Coronary artery (tissue), 2 donors: ENCODE data around the gene INTS1.
"Not testable (repeated sequence)": the region's sequence is repeated elsewhere in the genome, so short reads cannot be mapped to it uniquely, and the experiment has no call there.

Source experiments
- DNase-seq: peaks from one replicate; pipeline ENCODE4 v3.0.0-alpha.2; 2017; ENCODE audit warnings: low spot score
- H3K27ac ChIP-seq, 2 donors: fragments of 200-600 bp; sonication (generic); one replicate each; pipeline ENCODE4 v1.5.1; 2016 to 2019
- H3K4me3 ChIP-seq: fragments of 200-600 bp; sonication (generic); 2 replicates; pipeline ENCODE4 v1.5.1; 2016; ENCODE audit warnings: mild to moderate bottlenecking, moderate library complexity
- TF ChIP-seq, protein P1 (sequence below): fragments of 200-600 bp; sonication (generic); IDR thresholded peaks from one replicate; pipeline ENCODE4 v1.5.1; 2019; ENCODE audit warnings: antibody characterized with exemption

Gene INTS1

GRCh38 chr7:1450431-1450830 lies 53.8 kb downstream of the INTS1 start:
- no peak overlapping the region for H3K27ac ChIP-seq
- TF ChIP-seq, protein P1, sequence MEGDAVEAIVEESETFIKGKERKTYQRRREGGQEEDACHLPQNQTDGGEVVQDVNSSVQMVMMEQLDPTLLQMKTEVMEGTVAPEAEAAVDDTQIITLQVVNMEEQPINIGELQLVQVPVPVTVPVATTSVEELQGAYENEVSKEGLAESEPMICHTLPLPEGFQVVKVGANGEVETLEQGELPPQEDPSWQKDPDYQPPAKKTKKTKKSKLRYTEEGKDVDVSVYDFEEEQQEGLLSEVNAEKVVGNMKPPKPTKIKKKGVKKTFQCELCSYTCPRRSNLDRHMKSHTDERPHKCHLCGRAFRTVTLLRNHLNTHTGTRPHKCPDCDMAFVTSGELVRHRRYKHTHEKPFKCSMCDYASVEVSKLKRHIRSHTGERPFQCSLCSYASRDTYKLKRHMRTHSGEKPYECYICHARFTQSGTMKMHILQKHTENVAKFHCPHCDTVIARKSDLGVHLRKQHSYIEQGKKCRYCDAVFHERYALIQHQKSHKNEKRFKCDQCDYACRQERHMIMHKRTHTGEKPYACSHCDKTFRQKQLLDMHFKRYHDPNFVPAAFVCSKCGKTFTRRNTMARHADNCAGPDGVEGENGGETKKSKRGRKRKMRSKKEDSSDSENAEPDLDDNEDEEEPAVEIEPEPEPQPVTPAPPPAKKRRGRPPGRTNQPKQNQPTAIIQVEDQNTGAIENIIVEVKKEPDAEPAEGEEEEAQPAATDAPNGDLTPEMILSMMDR = no peak

GRCh38 chr7:1449951-1450350 lies 54.2 kb downstream of the INTS1 start:
- TF ChIP-seq, protein P1 = no peak
- DNase-seq = no peak
- peak overlapping the region in 1 of 2 donors; percentile 7 for H3K27ac ChIP-seq
- H3K4me3 ChIP-seq = no peak overlapping the region

More at GRCh38 chr7:1450431-1450830, 53.8 kb downstream of the INTS1 start:
- DNase-seq = no peak
- no peak overlapping the region for H3K4me3 ChIP-seq

- TF ChIP-seq, protein P1 = no peak
- H3K4me3 ChIP-seq = no peak overlapping the region
- DNase-seq = no peak
- peak overlapping the region in 1 of 2 donors; percentile 7 for H3K27ac ChIP-seq
Measured at GRCh38 chr7:1449501-1449900, 54.7 kb downstream of the INTS1 start.

GRCh38 chr7:1448958-1449357 lies 55.2 kb downstream of the INTS1 start:
- TF ChIP-seq, protein P1 = no peak
- no peak overlapping the region for H3K4me3 ChIP-seq
- H3K27ac ChIP-seq = peak overlapping the region in 1 of 2 donors; percentile 54
- DNase-seq = no peak

DNA sequence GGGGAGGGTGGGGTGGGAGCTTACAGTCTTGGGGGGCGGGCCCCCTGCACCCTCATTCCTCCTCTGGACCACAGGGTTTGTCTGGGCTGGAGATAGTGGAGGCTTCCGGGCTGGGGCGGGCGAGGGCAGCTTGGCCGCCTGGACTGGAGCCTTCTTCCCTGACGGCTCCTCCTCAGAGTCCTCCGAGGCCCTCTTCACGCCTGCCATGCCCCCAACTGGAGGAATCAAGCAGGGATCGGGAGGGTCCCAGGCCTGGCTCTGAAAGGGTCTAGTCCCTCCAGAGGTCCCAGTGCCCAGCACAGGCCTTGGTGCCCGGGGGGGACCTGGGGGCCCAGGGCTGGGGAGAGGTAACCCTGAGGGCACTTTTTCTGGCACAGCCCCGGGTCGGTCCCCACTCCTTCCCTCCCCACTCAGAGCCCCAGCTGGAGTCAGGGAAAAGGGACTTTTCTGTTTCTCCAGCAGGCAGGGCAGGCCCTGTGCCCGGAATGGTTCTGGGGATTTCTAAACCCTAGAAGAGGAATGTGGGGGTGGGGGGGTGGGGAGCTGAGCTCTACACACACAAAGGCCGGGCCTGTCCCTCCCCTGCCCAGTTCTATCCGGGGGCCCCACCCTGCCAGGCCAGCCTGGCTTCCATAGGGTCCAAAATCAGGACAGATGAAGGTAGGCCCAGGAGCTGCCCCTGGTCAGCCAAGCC lies 56.5 kb downstream of the INTS1 start:
- H3K4me3 ChIP-seq = no peak overlapping the region
- no peak for DNase-seq
- TF ChIP-seq, protein P1 = no peak
- peak overlapping the region in 1 of 2 donors; percentile 54 for H3K27ac ChIP-seq

GRCh38 chr7:1447112-1447511 lies 57.1 kb downstream of the INTS1 start:
- DNase-seq = no peak
- H3K4me3 ChIP-seq = no peak overlapping the region
- peak overlapping the region in 1 of 2 donors; percentile 54 for H3K27ac ChIP-seq
- TF ChIP-seq, protein P1 = no peak

DNA sequence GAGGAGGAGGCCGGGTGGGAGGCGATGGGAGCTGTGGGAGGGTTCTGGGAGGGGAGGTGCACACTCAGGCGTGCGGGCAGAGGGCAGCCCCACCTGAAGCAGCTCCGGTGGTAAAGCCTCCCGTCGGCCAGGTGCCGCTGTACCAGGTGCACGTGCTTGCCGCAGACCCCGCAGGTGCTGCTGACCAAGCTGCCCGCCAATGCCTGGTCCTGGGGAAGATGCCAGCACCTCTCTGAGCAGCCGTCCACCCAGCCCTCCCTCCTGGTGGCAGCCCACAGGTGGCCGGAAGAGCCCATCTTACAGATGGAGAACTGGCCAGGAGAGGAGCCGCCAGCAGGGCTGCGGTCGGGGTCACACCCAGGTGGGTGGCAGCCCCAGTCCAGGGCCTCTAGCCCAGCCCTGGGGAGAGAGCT lies 57.6 kb downstream of the INTS1 start:
- TF ChIP-seq, protein P1 = no peak
- Histone ChIP-seq H3K27ac (peak overlapping the region in 1 of 2 donors; percentile 54), H3K4me3 (no peak overlapping the region)
- DNase-seq = no peak

- H3K27ac ChIP-seq, DNase-seq, H3K4me3 ChIP-seq: not testable (repeated sequence)
Measured at GRCh38 chr7:1446026-1446425, 58.2 kb downstream of the INTS1 start.
